Stimulated activated CD8-positive, alpha-beta memory T cell treated with anti-CD3 and anti-CD28 coated beads, Interleukin-7, amount 100 ng/mL, for 48 hours (primary cell): Measurements from ENCODE around the gene TMEM127.
A peak's percentile ranks its signal among the peaks of the same experiment; 100 is the strongest.
"Not testable (repeated sequence)": the region's sequence is repeated elsewhere in the genome, so short reads cannot be mapped to it uniquely, and the experiment has no call there.

ENCODE experiments used
- DNase-seq, 2 donors: peaks; one replicate each; pipeline ENCODE4 v3.0.0-alpha.2; 2020; ENCODE audit warnings: low read depth in 1 of 2; ENCODE audit errors: extremely low read depth in 1 of 2

The TMEM127 gene

GRCh38 chr2:96264656-96265348 is 995 bp downstream of the TMEM127 start:
- peak in 1 of 2 donors; percentile 14 for DNase-seq

- DNase-seq, result no peak
These were observed 1.7 kb downstream of the TMEM127 start for GRCh38 chr2:96264086-96264485.

- DNase-seq, result no peak
These were observed 3.5 kb downstream of the TMEM127 start for GRCh38 chr2:96262306-96262705.

- DNase-seq, result no peak
These were observed 4.3 kb downstream of the TMEM127 start for GRCh38 chr2:96261328-96262003.

GRCh38 chr2:96260387-96261260 is 5.2 kb downstream of the TMEM127 start:
- peak; percentile 9 to 14 for DNase-seq

DNA sequence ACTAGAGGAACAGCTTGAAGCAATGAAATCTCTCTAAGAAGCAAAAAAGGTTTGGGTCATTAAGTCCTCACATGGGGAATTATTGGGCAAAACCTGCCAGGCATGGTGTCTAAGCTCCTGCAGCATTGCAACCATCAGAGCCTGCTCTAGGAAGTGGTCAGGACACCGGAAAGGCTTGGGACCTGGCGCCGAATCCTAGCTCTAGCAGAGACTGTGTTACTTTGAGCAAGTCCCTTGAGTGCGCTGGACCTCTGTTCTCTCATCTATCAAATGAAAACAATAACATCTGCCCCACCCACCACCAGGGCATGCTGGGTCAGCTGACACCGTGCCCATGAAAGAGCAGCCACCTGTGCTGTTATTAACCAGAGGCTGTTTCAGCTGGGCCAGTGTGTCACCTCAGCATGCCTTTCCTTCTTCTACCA is 6.3 kb downstream of the TMEM127 start:
- DNase-seq, result no peak

- no peak for DNase-seq
These were observed 7.4 kb downstream of the TMEM127 start for GRCh38 chr2:96258166-96259022.

DNA sequence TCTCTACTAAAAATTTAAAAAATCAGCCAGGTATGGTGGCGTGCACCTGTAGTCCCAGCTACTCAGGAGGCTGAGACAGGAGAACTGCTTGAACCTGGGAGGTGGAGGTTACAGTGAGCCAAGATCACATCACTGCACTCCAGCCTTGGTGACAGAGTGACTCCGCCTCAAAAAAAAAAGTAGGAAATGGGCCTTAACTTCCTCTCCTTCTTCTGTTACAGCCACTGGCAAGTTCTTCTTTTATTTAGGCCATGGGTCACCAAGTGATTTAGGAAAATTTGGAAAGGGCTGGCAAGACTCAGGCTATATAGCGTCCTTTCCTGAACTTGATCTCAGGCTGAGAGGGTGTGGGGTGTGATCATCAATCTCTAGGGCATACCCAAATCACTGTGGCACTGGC is 8.1 kb downstream of the TMEM127 start:
- not testable (repeated sequence) for DNase-seq

DNA sequence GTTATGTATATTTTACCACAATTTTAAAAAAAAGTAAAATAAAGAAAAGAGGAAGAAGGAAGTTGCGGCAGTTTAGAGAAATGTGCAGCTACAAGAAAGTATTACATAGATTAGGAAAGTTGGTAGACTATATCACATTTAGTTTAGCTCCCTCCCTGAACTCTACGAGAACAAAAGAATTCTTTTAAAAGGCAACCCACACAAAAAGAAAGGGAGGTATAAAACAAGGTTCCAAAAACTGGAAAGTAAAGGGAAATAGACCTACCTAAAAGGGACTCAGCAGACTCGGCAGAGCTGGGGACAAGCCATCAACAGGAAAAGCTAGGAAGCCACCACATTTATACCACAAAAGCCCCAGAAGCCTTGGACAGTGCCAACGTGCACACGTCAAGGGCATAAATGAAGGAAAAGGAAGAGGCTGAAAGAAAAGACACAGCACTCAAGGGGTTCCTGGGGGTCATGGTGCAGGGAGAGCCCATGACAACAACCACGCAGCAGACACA is 9.1 kb downstream of the TMEM127 start:
- no peak for DNase-seq

GRCh38 chr2:96254571-96254970 is 11.2 kb downstream of the TMEM127 start:
- no peak for DNase-seq

DNA sequence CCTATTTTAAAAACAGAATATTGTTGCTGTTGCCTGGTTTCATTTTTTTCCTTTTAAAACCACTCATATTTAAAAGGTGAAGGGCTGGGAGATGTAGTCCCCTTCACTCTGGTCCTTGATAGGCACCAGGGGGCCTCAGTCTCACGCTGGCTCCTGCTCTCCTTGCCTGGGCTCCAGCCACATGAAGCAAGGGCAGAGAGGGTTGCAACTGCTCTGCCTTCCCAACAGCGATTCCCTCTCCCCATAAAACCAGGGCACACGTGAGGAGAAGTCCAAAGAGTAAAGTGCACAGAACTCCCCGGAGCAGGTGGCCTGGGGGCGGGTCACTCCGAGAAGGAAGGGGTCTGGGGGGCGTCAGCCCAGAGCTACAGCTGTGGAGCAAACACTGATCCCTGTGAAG is 12.8 kb downstream of the TMEM127 start:
- no peak for DNase-seq

DNA sequence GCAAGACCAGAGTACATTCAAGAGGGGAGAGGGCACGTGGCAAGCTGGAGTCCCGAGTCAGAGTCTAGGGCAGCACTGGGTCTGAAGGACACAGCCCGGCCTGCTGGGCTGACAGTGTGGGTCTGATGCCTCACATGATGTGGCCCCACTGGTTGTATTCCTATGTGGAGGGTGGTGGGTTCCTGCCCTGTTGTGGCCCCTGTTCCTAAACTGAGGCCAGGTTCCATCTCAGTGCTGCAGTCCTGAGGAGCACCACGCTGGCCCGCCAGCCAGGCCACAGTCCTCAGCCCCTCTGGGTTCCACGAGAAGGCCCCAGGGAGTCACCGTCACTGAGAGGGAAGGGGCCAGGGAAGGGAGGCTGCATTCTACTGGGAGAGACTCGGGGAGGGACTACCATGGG is 13.3 kb downstream of the TMEM127 start:
- no peak for DNase-seq

DNA sequence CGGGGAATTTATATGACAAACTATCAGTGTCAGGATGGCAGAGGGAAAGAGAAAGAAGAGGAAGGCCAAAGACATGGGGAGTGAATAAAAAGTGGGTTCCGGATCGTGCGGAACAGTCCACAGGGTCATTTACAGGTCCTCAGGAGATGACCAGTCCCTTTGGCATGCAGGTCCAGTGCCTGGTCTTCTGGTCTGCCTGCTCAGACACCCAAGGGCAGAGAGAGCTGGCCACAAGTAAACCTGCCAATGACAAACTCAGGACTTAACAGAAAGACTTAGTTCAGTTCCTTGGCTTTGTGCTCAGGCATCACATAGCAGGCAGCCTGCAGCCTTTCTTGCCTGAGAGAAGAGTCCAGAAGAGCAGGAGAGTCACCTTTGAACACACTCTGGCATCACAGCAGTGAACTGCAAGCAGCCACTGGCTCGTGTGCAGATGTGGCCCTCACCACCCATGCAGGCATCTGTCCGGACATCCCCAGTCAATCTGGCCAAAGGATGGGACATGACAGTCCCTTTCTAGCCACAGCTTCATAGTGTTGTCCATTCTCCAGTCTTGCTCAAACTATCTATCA is 14.0 kb downstream of the TMEM127 start:
- no peak for DNase-seq

DNA sequence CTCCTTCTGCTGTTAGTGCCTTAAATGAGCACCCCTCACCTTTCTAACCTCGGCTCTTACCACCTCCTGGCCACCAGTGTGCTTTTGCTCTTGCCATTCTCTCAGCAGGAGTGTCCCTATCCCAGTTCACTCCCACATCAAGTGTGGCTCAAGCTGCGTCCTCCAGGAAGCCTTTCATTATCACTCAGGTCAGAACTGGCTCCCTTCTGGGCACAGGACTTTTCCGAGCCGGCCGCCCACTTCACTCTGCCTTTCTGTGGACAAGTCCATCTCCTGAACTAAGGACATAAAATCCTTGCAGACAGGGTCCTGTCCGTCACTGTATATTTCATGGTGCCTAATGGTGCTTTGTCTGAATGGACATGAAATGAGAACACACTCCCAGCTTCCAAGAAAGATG is 15.6 kb downstream of the TMEM127 start:
- no peak for DNase-seq

- no peak for DNase-seq
These were observed 16.1 kb downstream of the TMEM127 start for GRCh38 chr2:96249654-96250053.

DNA sequence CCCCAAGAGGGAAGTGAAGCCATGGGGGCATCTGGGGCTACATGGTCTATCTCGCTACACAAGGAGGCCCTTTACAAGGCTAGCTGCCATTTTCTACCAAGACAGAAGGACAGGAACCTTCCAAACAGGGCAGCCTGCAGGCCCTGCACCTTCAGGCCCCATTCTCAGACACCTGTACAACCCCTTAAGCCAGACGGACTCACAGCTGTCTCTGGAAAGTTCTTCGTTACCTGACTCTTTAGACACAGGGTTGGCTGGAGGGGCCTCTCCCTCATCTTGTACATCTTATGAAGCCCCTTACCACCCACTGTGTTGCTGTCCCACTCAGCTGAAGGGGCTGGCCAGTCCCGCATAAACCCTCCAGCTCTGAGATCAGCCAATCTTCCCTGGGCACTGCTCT is 17.2 kb downstream of the TMEM127 start:
- DNase-seq, result no peak

DNA sequence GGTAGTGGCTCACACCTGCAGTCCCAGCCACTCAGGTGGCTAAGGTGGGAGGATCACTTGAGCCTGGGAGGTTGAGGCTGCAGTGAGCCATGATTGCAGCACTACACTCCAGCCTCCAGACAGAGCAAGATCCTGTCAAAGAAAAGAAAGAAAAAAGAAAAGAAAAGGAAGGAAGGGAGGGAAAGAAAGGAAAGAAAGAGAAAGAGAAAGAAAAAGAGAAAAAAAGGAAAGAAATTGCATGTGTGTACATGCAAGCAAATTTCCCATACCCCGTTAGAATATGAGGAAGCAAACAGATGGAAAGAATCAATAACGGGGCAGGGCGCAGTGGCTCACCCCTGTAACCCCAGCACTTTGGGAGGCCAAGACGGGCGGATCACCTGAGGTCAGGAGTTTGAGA is 17.9 kb downstream of the TMEM127 start:
- no peak for DNase-seq

GRCh38 chr2:96247009-96247408 is 18.8 kb downstream of the TMEM127 start:
- DNase-seq, result no peak

GRCh38 chr2:96245609-96246390 is 20.0 kb downstream of the TMEM127 start:
- DNase-seq, result no peak
